Measurements from ENCODE around the gene HIGD1C.
"Not testable (repeated sequence)": the region's sequence is repeated elsewhere in the genome, so short reads cannot be mapped to it uniquely, and the experiment has no call there.

The HIGD1C gene

DNA sequence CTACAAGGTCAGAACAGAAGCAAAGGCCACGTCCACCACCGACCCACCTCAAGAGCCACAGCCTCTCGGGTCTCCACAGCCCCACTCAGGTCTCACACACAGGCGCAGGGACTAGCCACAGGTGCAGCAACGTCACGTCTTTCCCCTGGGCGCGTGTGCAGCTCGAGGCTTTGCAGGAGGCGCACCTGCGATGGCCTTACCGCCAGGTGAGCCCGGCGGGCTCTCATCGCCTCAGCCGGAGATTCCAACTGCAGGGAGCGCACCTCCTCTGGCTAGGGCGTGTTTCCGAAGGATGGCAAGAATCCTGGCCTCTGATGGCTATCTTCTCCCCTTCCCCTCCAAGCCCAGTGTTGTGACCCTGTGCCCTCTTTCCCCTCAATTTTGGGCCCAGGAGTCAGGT lies at the start of gene HIGD1C:
TSS of gene HIGD1C (plus strand) at position 35 of the 400 bp plus-strand sequence. CDS start 1,455 bp downstream, outside the sequence.
- no peaks in the 10 kb centered on the region for H3K36me3 Mint-ChIP-seq (ENCODE audit: low read depth)
- H3K4me3 Mint-ChIP-seq = no peak within 1 kb of the TSS
- no peak within 1 kb of the TSS for H3K27ac Mint-ChIP-seq
- H3K9me3 Mint-ChIP-seq = no peaks in the 10 kb centered on the region
- no peaks in the 10 kb centered on the region for H3K27me3 Mint-ChIP-seq
- no peaks in the 10 kb centered on the region for H3K4me1 Mint-ChIP-seq (ENCODE audit: low read depth)

DNA sequence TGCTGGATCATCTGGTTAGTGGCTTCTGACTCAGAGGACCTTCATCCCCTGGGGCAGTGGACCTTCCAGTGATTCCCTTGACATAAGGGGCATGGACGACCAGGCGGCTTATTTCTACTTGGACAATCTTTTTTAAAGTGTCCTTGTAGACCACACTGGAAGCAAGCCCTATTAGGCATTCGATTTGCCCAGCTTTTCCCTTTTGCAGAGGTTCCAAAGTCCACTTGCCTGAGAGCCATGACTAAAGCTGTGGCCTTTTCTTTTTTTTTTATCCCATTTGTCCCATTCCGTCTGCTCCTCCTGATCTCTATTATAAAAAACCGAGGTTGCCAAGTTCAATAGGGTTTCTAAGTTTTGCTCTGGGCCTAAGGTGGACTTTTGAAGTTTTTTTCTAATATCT lies 43.9 kb upstream of the HIGD1C start:
- H3K4me3 Mint-ChIP-seq; H3K4me1 Mint-ChIP-seq (ENCODE audit: low read depth); H3K27ac Mint-ChIP-seq; H3K36me3 Mint-ChIP-seq (ENCODE audit: low read depth); H3K27me3 Mint-ChIP-seq: not testable (repeated sequence)
- H3K9me3 Mint-ChIP-seq = peaks cover 21% of the 10 kb centered on the region

DNA sequence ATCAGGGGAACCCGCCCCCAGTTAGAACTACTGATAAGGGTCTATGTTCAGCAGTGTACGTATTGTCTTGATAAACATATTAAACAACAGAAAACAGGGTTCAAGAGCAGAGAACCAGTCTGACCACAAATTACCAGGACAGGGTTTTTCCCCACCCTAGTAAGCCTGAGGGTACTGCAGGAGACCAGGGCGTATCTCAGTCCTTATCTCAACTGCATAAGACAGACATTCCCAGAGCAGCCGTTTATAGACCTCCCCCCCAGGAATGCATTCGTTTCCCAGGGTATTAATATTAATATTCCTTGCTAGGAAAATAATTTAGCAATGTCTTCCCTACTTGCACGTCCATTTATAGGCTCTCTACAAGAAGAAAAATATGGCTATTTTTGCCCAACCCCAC lies 40.0 kb upstream of the HIGD1C start:
- H3K9me3 Mint-ChIP-seq = peaks cover 24% of the 10 kb centered on the region
- H3K27ac Mint-ChIP-seq; H3K27me3 Mint-ChIP-seq; H3K4me1 Mint-ChIP-seq (ENCODE audit: low read depth); H3K36me3 Mint-ChIP-seq (ENCODE audit: low read depth); H3K4me3 Mint-ChIP-seq: not testable (repeated sequence)

DNA sequence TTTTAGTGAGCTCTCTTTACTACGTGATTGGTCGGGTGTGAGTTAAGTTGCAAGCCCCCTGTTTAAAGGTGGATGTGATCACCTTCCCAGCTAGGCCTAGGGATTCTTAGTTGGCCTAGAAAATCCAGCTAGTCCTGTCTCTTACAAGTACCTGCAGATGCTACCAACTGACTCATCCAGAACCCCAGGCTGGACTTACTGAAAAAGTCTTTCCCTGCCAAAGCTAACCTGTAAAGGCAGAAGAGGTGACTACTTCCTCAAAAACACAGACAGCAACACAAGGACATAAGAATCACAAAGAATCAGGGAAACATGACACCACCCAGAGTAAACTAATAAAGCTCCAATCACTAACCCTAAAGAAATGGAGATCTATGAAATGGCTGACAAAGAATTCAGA lies 39.1 kb upstream of the HIGD1C start:
- Mint-ChIP-seq H3K4me1 (ENCODE audit: low read depth) (no peaks in the 10 kb centered on the region), H3K36me3 (ENCODE audit: low read depth) (peaks cover 8% of the 10 kb centered on the region), H3K27ac (no peak overlapping the region), H3K27me3 (peaks cover 3% of the 10 kb centered on the region), H3K9me3 (peaks cover 24% of the 10 kb centered on the region), H3K4me3 (no peak overlapping the region)

DNA sequence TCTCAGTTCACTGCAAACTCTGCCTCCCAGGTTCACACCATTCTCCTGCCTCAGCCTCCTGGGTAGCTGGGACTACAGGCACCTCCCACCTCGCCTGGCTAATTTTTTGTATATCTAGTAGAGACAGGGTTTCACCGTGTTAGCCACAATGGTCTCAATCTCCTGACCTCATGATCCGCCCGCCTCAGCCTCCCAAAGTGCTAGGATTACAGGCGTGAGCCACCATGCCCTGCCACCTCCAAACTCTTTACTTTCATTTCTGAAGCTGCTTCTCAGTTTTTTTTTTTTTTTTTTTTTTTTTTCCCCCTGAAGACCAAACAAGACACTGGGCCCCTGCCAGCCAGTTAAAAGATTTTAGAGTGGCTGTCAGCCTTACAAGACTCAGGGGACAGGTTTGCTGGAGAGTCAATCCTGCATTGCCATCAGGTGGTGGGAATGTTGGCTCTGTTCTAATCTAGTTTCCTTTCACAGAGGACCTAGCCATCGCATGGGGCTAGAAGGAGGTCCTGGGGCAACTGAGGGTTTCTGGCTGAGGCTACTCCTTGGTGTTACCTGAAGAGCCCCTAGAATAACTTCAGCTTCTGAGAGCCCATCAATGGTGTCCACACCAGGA lies 37.4 kb upstream of the HIGD1C start:
- Mint-ChIP-seq H3K4me3 (no peak overlapping the region), H3K9me3 (peaks cover 24% of the 10 kb centered on the region), H3K4me1 (ENCODE audit: low read depth) (peaks cover 9% of the 10 kb centered on the region), H3K27me3 (peaks cover 3% of the 10 kb centered on the region), H3K36me3 (ENCODE audit: low read depth) (peaks cover 8% of the 10 kb centered on the region), H3K27ac (no peak overlapping the region)

DNA sequence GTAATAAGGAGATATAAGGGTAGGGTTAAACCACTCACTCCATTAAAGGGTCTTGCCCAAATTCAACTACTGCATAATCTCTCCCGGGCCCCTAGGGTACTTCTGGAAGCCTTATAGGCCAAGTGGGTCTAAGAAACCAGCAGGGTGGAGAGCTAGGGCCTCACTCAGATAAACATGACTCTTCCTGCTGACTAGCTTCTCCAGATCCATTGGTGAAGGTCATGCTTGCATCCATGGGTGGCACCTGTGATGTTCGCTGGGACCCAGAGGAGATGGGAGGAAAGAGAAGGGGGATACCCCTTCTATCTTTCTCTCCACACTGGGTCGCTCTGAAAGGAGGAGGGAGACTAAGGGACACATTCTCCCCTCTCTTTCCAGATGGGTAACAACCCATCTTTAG lies 36.1 kb upstream of the HIGD1C start:
- H3K36me3 Mint-ChIP-seq (ENCODE audit: low read depth) = peaks cover 8% of the 10 kb centered on the region
- peaks cover 20% of the 10 kb centered on the region for H3K9me3 Mint-ChIP-seq
- peaks cover 9% of the 10 kb centered on the region for H3K4me1 Mint-ChIP-seq (ENCODE audit: low read depth)
- H3K27me3 Mint-ChIP-seq = no peaks in the 10 kb centered on the region
- H3K27ac Mint-ChIP-seq = no peak overlapping the region
- H3K4me3 Mint-ChIP-seq = no peak overlapping the region

DNA sequence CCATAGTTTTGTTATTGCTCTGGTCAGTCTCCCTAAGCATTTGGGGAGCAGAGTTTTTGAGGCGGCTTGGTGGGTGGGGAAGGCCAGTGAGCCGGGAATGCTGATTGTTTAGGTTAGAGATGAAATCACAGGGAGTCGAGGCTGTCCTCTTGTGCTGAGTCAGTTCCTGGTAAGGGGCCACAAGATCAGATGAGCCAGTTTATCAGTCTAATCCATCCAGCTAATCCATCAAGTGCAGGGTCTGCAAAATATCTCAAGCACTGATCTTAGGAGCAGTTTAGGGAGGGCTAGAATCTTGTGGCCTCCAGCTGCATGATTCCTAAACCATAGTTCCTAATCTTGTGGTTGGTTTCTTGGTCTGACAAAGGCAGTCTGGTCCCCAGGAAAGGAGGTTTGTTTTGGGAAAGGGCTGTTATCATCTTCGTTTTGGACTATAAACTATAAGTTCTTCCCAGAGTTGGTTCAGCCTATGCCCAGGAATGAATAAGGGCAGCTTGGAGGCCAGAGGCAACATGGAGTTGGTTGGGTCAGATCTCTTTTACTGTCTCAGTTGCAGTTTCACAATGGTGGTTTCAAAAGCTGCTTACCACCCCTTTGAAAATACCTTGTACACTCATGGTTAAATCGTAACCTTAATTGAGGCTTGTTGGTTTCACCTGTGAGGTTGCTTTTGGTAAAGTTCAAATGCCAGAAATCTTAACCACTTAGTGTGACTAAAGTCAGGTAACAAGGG lies 33.6 kb upstream of the HIGD1C start:
- Mint-ChIP-seq H3K27me3 (no peaks in the 10 kb centered on the region), H3K36me3 (ENCODE audit: low read depth) (peaks cover 4% of the 10 kb centered on the region), H3K4me1 (ENCODE audit: low read depth) (peaks cover 23% of the 10 kb centered on the region), H3K4me3 (no peak overlapping the region), H3K9me3 (peaks cover under 1% of the 10 kb centered on the region), H3K27ac (no peak overlapping the region)

DNA sequence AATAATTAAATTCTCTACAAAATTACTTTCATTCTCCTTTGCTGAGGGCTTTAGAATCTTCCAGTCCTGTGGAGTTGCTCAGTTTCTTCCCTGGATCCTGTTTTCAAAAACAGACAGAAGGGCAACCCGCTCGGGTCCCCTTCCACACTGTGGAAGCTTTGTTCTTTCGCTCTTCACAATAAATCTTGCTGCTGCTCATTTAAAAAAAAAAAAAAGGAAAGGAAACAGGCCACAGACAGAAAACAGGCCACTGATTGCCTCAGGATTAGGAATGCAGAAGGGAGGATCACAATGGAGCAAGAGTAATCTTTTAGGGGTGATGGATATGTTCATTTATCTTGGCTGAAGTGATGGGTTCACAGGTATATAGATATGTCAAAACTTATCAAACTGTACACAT lies 29.5 kb upstream of the HIGD1C start:
- Mint-ChIP-seq H3K4me1 (ENCODE audit: low read depth) (peaks cover 51% of the 10 kb centered on the region), H3K27me3 (no peaks in the 10 kb centered on the region), H3K36me3 (ENCODE audit: low read depth) (no peaks in the 10 kb centered on the region), H3K9me3 (no peaks in the 10 kb centered on the region), H3K27ac (peak overlapping the region; percentile 82), H3K4me3 (no peak overlapping the region)

DNA sequence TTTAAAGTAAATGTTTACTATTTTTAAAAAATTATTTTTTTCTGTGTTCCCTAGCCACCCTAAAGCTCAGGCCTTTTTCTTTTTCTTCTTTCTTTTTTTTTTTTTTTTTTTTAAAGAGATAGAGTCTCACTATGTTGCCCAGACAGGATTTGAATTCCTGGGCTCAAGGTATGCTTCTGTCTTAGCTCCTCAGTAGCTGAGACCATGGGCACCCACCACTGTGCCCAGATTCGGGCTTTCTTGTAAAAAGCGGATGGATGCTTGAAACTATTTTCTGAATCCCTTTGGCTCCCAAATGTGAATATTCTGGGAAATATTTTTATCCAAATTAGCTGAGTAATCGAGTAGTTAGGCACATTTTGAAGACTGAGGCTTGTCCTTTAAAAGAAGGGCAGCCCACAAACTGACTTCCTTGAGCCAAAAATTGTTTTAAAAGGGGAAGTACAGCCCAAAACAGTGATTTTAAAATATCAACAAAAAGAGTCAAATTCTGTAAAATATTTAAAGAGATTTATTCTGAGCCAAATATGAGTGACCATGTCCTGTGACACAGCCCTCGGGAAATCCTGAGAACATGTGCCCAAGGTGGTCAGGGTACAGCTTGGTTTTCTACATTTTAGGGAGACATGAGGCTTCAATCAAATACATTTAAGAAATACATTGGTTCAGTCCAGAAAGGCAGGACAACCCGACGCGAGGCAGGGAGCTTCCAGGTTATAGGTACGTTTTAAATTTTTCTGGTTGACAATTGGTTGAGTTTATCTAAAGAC lies 28.8 kb upstream of the HIGD1C start:
- Mint-ChIP-seq H3K36me3 (ENCODE audit: low read depth) (no peaks in the 10 kb centered on the region), H3K27ac (peak overlapping the region; percentile 86), H3K27me3 (no peaks in the 10 kb centered on the region), H3K9me3 (no peaks in the 10 kb centered on the region), H3K4me3 (peak overlapping the region; percentile 76), H3K4me1 (ENCODE audit: low read depth) (peaks cover 58% of the 10 kb centered on the region)

DNA sequence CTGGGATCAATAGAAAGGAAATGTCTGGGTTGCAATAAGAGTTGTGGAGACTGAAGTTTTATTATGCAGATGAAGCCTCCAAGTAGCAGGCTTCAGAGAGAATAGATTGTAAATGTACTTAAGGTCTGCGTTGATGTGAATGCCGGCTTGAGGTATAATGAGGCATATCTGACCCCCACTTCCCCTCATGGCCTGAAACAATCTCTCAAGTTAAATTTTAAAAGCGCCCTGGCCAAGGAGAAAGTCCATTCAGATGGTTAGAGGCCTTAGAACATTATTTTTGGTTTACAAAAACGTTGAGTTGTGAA lies 28.3 kb upstream of the HIGD1C start:
- Mint-ChIP-seq H3K9me3 (no peaks in the 10 kb centered on the region), H3K36me3 (ENCODE audit: low read depth) (no peaks in the 10 kb centered on the region), H3K4me3 (peak overlapping the region; percentile 76), H3K27me3 (no peaks in the 10 kb centered on the region), H3K27ac (peak overlapping the region; percentile 86), H3K4me1 (ENCODE audit: low read depth) (peaks cover 56% of the 10 kb centered on the region)

DNA sequence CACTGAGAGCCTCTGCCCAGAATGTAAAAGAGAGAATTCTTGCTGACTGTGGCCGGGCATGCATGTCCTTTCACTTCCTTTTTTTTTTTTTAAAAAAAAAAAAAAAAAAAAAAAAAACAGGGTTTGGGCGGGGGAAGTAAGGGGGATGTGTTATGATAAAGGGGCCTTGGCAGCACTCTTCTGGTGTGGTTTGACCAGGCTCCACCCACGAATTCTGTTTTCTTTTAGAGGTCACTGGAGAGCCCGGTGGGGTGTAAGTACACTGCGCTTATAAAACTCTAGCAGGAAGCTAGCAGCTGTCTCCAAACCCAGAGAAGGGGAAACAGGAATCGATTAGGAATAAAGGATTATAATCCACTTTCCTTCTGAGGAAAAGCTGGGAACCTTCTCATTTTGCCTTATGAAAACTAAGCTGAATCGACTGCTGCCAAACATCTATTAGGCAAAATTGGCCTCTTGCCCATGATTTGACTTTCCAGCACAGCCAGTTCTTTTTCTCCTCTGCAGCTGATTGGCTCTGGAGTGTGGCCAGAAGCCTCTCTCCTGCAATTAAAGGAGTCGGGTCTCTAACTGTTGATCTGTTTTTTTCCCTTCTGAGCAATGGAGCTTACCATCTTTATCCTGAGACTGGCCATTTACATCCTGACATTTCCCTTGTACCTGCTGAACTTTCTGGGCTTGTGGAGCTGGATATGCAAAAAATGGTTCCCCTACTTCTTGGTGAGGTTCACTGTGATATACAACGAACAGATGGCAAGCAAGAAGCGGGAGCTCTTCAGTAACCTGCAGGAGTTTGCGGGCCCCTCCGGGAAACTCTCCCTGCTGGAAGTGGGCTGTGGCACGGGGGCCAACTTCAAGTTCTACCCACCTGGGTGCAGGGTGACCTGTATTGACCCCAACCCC lies 27.7 kb upstream of the HIGD1C start:
- no peaks in the 10 kb centered on the region for H3K9me3 Mint-ChIP-seq
- peaks cover 51% of the 10 kb centered on the region for H3K4me1 Mint-ChIP-seq (ENCODE audit: low read depth)
- H3K36me3 Mint-ChIP-seq (ENCODE audit: low read depth) = no peaks in the 10 kb centered on the region
- H3K27ac Mint-ChIP-seq = peak overlapping the region; percentile 86
- peak overlapping the region; percentile 76 for H3K4me3 Mint-ChIP-seq
- H3K27me3 Mint-ChIP-seq = no peaks in the 10 kb centered on the region

DNA sequence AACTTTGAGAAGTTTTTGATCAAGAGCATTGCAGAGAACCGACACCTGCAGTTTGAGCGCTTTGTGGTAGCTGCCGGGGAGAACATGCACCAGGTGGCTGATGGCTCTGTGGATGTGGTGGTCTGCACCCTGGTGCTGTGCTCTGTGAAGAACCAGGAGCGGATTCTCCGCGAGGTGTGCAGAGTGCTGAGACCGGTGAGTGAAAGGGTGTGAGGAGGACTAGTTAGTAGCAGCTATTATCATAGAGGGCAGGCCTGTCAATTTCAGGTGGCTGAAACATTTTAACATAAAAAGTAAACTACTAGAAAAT lies 27.0 kb upstream of the HIGD1C start:
- peaks cover 51% of the 10 kb centered on the region for H3K4me1 Mint-ChIP-seq (ENCODE audit: low read depth)
- peaks cover 3% of the 10 kb centered on the region for H3K36me3 Mint-ChIP-seq (ENCODE audit: low read depth)
- H3K27me3 Mint-ChIP-seq = no peaks in the 10 kb centered on the region
- peak overlapping the region; percentile 76 for H3K4me3 Mint-ChIP-seq
- peak overlapping the region; percentile 68 for H3K27ac Mint-ChIP-seq
- no peaks in the 10 kb centered on the region for H3K9me3 Mint-ChIP-seq

DNA sequence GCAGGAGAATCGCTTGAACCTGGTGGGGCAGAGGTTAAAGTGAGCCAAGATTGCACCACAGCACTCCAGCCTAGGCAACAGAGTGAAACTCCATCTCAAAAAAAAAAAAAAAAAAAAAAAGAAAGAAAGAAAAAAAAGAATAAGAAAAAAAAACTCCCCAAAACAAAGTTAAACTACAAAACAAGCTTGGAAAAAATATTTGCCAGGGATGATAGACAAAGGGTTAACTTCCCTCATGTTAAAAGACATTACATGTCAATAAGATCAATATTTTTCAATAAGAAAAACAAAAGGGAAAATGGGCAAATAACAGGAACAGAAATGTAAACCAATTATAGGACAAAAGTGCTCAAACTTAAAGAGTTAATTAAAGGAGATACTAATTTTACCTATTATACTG lies 26.4 kb upstream of the HIGD1C start:
- H3K27me3 Mint-ChIP-seq = no peaks in the 10 kb centered on the region
- peak overlapping the region; percentile 45 for H3K4me3 Mint-ChIP-seq
- peaks cover 3% of the 10 kb centered on the region for H3K36me3 Mint-ChIP-seq (ENCODE audit: low read depth)
- H3K9me3 Mint-ChIP-seq = no peaks in the 10 kb centered on the region
- H3K27ac Mint-ChIP-seq = no peak overlapping the region
- peaks cover 51% of the 10 kb centered on the region for H3K4me1 Mint-ChIP-seq (ENCODE audit: low read depth)

DNA sequence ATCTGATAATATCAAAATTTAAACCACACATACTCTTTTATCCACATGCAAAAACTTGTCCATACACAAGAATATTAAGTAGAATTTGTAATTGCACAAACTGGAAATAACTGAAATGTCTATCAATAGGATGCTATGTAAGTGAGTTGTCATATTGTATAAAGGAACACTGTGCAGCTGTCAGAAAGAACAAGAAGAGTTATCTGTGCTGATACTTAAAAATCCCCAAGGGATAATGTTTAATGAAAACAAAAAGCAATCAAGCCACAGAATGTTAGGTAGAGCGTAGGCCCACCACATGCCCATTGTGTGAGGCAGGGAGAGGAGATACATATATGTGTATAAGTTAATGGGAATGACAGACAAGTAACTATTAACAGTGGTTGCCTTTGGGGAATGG lies 25.9 kb upstream of the HIGD1C start:
- no peaks in the 10 kb centered on the region for H3K9me3 Mint-ChIP-seq
- peaks cover 51% of the 10 kb centered on the region for H3K4me1 Mint-ChIP-seq (ENCODE audit: low read depth)
- H3K4me3 Mint-ChIP-seq = peak overlapping the region; percentile 45
- H3K27ac Mint-ChIP-seq = no peak overlapping the region
- H3K36me3 Mint-ChIP-seq (ENCODE audit: low read depth) = peaks cover 3% of the 10 kb centered on the region
- no peaks in the 10 kb centered on the region for H3K27me3 Mint-ChIP-seq

DNA sequence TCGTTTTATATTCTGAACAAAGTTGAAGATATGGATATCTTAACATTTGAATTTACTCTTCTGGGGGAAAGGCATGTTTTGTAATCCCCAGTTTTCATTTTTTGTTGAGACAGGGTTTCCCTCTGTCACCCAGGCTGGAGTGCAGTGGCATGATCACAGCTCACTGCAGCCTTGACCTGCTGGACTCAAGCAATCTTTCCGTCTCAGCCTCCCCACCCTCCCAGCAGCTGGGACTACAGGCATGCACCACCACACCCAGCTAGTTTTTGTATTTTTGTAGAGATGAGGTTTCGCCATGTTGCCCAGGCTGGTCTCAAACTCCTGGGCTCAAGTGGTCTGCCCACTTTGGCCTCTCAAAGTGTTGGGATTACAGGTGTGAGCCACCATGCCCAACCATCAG lies 25.4 kb upstream of the HIGD1C start:
- Mint-ChIP-seq H3K4me3 (peak overlapping the region; percentile 50), H3K4me1 (ENCODE audit: low read depth) (peaks cover 51% of the 10 kb centered on the region)
- not testable (repeated sequence) for H3K9me3 Mint-ChIP-seq; H3K36me3 Mint-ChIP-seq (ENCODE audit: low read depth); H3K27ac Mint-ChIP-seq; H3K27me3 Mint-ChIP-seq

All from stimulated activated naive CD8-positive, alpha-beta T cell treated with anti-CD3 and anti-CD28 coated beads, Interleukin-15, Interleukin-2, amounts not matched to agents 100 ng/mL and 50 ng/mL, for 24 hours (primary cell).